ENCODE results near the gene STK38L.
A peak's percentile ranks its signal among the peaks of the same experiment; 100 is the strongest.

The STK38L gene

GRCh38 chr12:27359578-27360340 is 115.7 kb downstream of the STK38L start:
- DNase-seq = no peak

- no peak for DNase-seq
Observed at GRCh38 chr12:27361372-27361771, 117.3 kb downstream of the STK38L start.

- peak; percentile 7 for DNase-seq
Observed at GRCh38 chr12:27366621-27367020, 122.5 kb downstream of the STK38L start.

- no peak for DNase-seq
Observed at GRCh38 chr12:27367078-27367477, 123.0 kb downstream of the STK38L start.
